ENCODE data around the gene FOXK2. TPM values are rescaled to one million over a fixed set of nuclear protein-coding genes. Genes with fewer than 3 reads are reported as not detected.
"Not testable (repeated sequence)": the region's sequence is repeated elsewhere in the genome, so short reads cannot be mapped to it uniquely, and the experiment has no call there.

FOXK2 gene
- total RNA-seq, 1 donor from 2014 or later = 95.7 TPM

- Mint-ChIP-seq H3K27ac (ENCODE audit: unreplicated experiment) (peak overlapping the region; percentile 53), H3K4me1 (ENCODE audit: low read depth, unreplicated experiment) (no peaks in the 10 kb centered on the region), H3K27me3 (ENCODE audit: unreplicated experiment) (no peaks in the 10 kb centered on the region), H3K9me3 (ENCODE audit: unreplicated experiment) (peaks cover 4% of the 10 kb centered on the region), H3K36me3 (ENCODE audit: unreplicated experiment) (peaks cover 4% of the 10 kb centered on the region), H3K4me3 (ENCODE audit: unreplicated experiment) (no peak overlapping the region)
- no peak for TF ChIP-seq CTCF (IDR thresholded peaks at IDR 0.05; ENCODE audit: partially characterized antibody, unreplicated experiment)
- no peak for DNase-seq
Observed at GRCh38 chr17:82570277-82570676, 50.7 kb downstream of the FOXK2 start.

GRCh38 chr17:82571855-82572254 lies 52.3 kb downstream of the FOXK2 start:
- Mint-ChIP-seq H3K27ac (ENCODE audit: unreplicated experiment) (no peak overlapping the region), H3K36me3 (ENCODE audit: unreplicated experiment) (peaks cover 8% of the 10 kb centered on the region), H3K9me3 (ENCODE audit: unreplicated experiment) (peaks cover 4% of the 10 kb centered on the region), H3K4me1 (ENCODE audit: low read depth, unreplicated experiment) (no peaks in the 10 kb centered on the region), H3K27me3 (ENCODE audit: unreplicated experiment) (no peaks in the 10 kb centered on the region), H3K4me3 (ENCODE audit: unreplicated experiment) (no peak overlapping the region)
- no peak for TF ChIP-seq CTCF (IDR thresholded peaks at IDR 0.05; ENCODE audit: partially characterized antibody, unreplicated experiment)
- no peak for DNase-seq

- peaks cover 6% of the 10 kb centered on the region for H3K4me1 Mint-ChIP-seq (ENCODE audit: low read depth, unreplicated experiment)
- H3K27me3 Mint-ChIP-seq (ENCODE audit: unreplicated experiment) = no peaks in the 10 kb centered on the region
- no peak overlapping the region for H3K4me3 Mint-ChIP-seq (ENCODE audit: unreplicated experiment)
- no peak overlapping the region for H3K27ac Mint-ChIP-seq (ENCODE audit: unreplicated experiment)
- no peak for TF ChIP-seq CTCF (IDR thresholded peaks at IDR 0.05; ENCODE audit: partially characterized antibody, unreplicated experiment)
- H3K36me3 Mint-ChIP-seq (ENCODE audit: unreplicated experiment) = peaks cover 8% of the 10 kb centered on the region
- H3K9me3 Mint-ChIP-seq (ENCODE audit: unreplicated experiment) = peaks cover 4% of the 10 kb centered on the region
- DNase-seq = no peak
Observed at GRCh38 chr17:82574041-82574440, 54.5 kb downstream of the FOXK2 start.

GRCh38 chr17:82575581-82576221 lies 56.2 kb downstream of the FOXK2 start:
- DNase-seq; H3K4me3 Mint-ChIP-seq (ENCODE audit: unreplicated experiment); H3K27ac Mint-ChIP-seq (ENCODE audit: unreplicated experiment); H3K36me3 Mint-ChIP-seq (ENCODE audit: unreplicated experiment); H3K27me3 Mint-ChIP-seq (ENCODE audit: unreplicated experiment); H3K9me3 Mint-ChIP-seq (ENCODE audit: unreplicated experiment); H3K4me1 Mint-ChIP-seq (ENCODE audit: low read depth, unreplicated experiment): not testable (repeated sequence)

GRCh38 chr17:82577300-82577699 lies 57.8 kb downstream of the FOXK2 start:
- peaks cover 12% of the 10 kb centered on the region for H3K4me1 Mint-ChIP-seq (ENCODE audit: low read depth, unreplicated experiment)
- no peak overlapping the region for H3K27ac Mint-ChIP-seq (ENCODE audit: unreplicated experiment)
- DNase-seq = no peak
- H3K4me3 Mint-ChIP-seq (ENCODE audit: unreplicated experiment) = no peak overlapping the region
- peaks cover 4% of the 10 kb centered on the region for H3K36me3 Mint-ChIP-seq (ENCODE audit: unreplicated experiment)
- peaks cover 4% of the 10 kb centered on the region for H3K27me3 Mint-ChIP-seq (ENCODE audit: unreplicated experiment)
- TF ChIP-seq CTCF (IDR thresholded peaks at IDR 0.05; ENCODE audit: partially characterized antibody, unreplicated experiment) = no peak
- peaks cover 3% of the 10 kb centered on the region for H3K9me3 Mint-ChIP-seq (ENCODE audit: unreplicated experiment)

- H3K36me3 Mint-ChIP-seq (ENCODE audit: unreplicated experiment); H3K9me3 Mint-ChIP-seq (ENCODE audit: unreplicated experiment); H3K4me3 Mint-ChIP-seq (ENCODE audit: unreplicated experiment): not testable (repeated sequence)
Observed at GRCh38 chr17:82579969-82580368, 60.4 kb downstream of the FOXK2 start.

More at GRCh38 chr17:82579969-82580368, 60.4 kb downstream of the FOXK2 start:
- not testable (repeated sequence) for H3K27me3 Mint-ChIP-seq (ENCODE audit: unreplicated experiment); DNase-seq; H3K27ac Mint-ChIP-seq (ENCODE audit: unreplicated experiment)
- H3K4me1 Mint-ChIP-seq (ENCODE audit: low read depth, unreplicated experiment) = peaks cover 22% of the 10 kb centered on the region
